ENCODE measurements around the gene TPM3. TPM values are rescaled to one million over a fixed set of nuclear protein-coding genes. Genes with fewer than 3 reads are reported as not detected.

Gene TPM3
- total and polyA plus RNA-seq, 9 of the 15 experiments (the other 6 are each of a cell fraction or from before 2014, with no cell fraction given), result 202 to 604 (median 421) TPM

GRCh38 chr1:154239491-154239890, 47.6 kb upstream of the TPM3 start:
- in situ Hi-C loops (cut with MboI), result no loop called here
- Histone ChIP-seq H3K9me1 (ENCODE audit: control insufficient read depth, insufficient read depth, low read length) (no peaks in the 10 kb centered on the region), H3K27ac (ENCODE audit: extremely low read depth, low read depth, low read length) (no peak overlapping the region), H3K27me3 (ENCODE audit: control insufficient read depth in 2 of 2, insufficient read depth in 2 of 2, low read length in 2 of 2) (no peaks in the 10 kb centered on the region), H3K4me3 (no peak overlapping the region), H2AFZ (ENCODE audit: low read depth, low read length) (no peak overlapping the region), H3K4me1 (replicated peaks in 1 of 2; ENCODE audit: control insufficient read depth in 2 of 2, insufficient read depth in 2 of 2, low read length in 2 of 2) (no peaks in the 10 kb centered on the region), H3K9ac (ENCODE audit: insufficient read depth in 1 of 2, low read depth in 2 of 2, low read length in 2 of 2) (no peak overlapping the region), H3K9me3 (replicated peaks; ENCODE audit: control insufficient read depth, insufficient read depth, low read depth, low read length) (no peaks in the 10 kb centered on the region), H3K79me2 (ENCODE audit: control insufficient read depth, insufficient read depth, low read length) (peaks cover 53% of the 10 kb centered on the region), H3K36me3 (ENCODE audit: control insufficient read depth, insufficient read depth, low read length) (peaks cover 95% of the 10 kb centered on the region), H4K20me1 (replicated peaks; ENCODE audit: control insufficient read depth, insufficient read depth, low read length) (peaks cover 6% of the 10 kb centered on the region; the same call in 1 of the 2 replicates), H3K4me2 (ENCODE audit: insufficient read depth, low read length) (no peak overlapping the region)
- intact Hi-C loops (cut with micrococcal nuclease), result no loop called here
- CTCF ChIA-PET (ENCODE audit: low intra/inter-chr PET ratio), result no interaction called here
- WGBS (ENCODE audit: insufficient coverage, low coverage, missing lambda C conversion rate), result 97% methylated on average over 3 of the region's 3 CpGs
- BruUV-seq (replicated peaks), result no TSS peak
- ATAC-seq, result no peak
- FAIRE-seq, result no peak
- no peak for DNase-seq (ENCODE audit: extremely low read depth in 1 of 4, low spot score in 3 of 4)
- POLR2A ChIA-PET, result interaction anchor here (0.6 kb wide), 1 partner anchor 9 kb away, joined by 3 read pairs; no protein-coding TSS in a partner anchor
- no peak for TF ChIP-seq JUN (IDR thresholded peaks at IDR 0.05; ENCODE audit: borderline replicate concordance, low read depth, low read length)
- no peak for TF ChIP-seq JUN (CRISPR knock-in tag; IDR thresholded peaks at IDR 0.05; ENCODE audit: borderline replicate concordance)
- TF ChIP-seq ZBTB34 (CRISPR knock-in tag; IDR thresholded peaks at IDR 0.05), result no peak
- no peak for TF ChIP-seq RBFOX2 (IDR thresholded peaks at IDR 0.05; ENCODE audit: low read depth, low read length)
- no peak for TF ChIP-seq ZNF318 (IDR thresholded peaks at IDR 0.05; ENCODE audit: borderline replicate concordance in 1 of 2, low read depth in 1 of 2)
- TF ChIP-seq SLC30A9 (CRISPR knock-in tag; IDR thresholded peaks at IDR 0.05), result no peak
- no peak for TF ChIP-seq NEUROD1 (IDR thresholded peaks at IDR 0.05; ENCODE audit: borderline replicate concordance, low read depth, low read length, partially characterized antibody)
- no peak for TF ChIP-seq SRSF3 (IDR thresholded peaks at IDR 0.05; ENCODE audit: insufficient read depth, low read length)
- TF ChIP-seq ZNF184 (CRISPR knock-in tag; IDR thresholded peaks at IDR 0.05), result no peak
- TF ChIP-seq KHSRP (IDR thresholded peaks at IDR 0.05), result no peak
- no peak for TF ChIP-seq RFX7 (CRISPR knock-in tag; IDR thresholded peaks at IDR 0.05)
- no peak for TF ChIP-seq RBM25 (IDR thresholded peaks at IDR 0.05; ENCODE audit: low read depth, low read length, severe bottlenecking)
- TF ChIP-seq SMAD3 (CRISPR knock-in tag; conservative IDR thresholded peaks at IDR 0.05), result no peak
- TF ChIP-seq NR4A1 (CRISPR knock-in tag; IDR thresholded peaks at IDR 0.05), result no peak
- no peak for TF ChIP-seq NR4A1 (tag; IDR thresholded peaks at IDR 0.05)

Measured in K562 (cell line).